ENCODE results near the gene RRM1. TPM values are rescaled to one million over a fixed set of nuclear protein-coding genes. Genes with fewer than 3 reads are reported as not detected.

The RRM1 gene
- total and polyA plus RNA-seq, 9 of the 15 experiments (the other 6 are each of a cell fraction or from before 2014, with no cell fraction given), result 113 to 270 (median 163) TPM

DNA sequence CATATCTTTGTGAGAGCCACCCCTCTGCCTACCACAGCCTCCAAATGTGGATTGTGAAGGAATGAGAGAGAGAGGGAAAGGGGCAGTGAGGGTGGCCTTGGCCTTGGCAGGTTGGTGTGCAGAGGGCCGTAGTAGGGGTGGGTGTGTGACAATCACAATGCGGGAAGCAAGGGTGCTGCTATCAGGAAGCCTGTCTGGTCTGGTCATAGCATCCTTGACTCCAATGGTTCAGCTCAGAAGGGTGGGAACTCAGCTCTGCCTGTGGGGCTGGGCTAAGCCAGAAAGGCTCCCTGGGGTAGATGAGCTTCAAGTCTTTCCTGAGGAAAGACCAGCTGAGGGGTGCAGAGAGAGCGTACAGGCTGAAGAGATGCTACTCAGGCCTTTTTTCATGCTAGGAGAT, 72.7 kb downstream of the RRM1 start:
- no peak overlapping the region for H3K4me3 ChIP-seq
- TF ChIP-seq FUS (optimal IDR thresholded peaks at IDR 0.05; ENCODE audit: low read depth, low read length), result no peak
- no peak for TF ChIP-seq MCM7 (IDR thresholded peaks at IDR 0.05)
- TF ChIP-seq HEY1 (CRISPR knock-in tag; IDR thresholded peaks at IDR 0.05; ENCODE audit: borderline replicate concordance), result no peak
- no peak for TF ChIP-seq PHF8 (IDR thresholded peaks at IDR 0.05; ENCODE audit: borderline replicate concordance, low read length)
- TF ChIP-seq ZNF384 (IDR thresholded peaks at IDR 0.05; ENCODE audit: low read depth, low read length), result no peak
- TF ChIP-seq FOXK2 (conservative IDR thresholded peaks at IDR 0.05 in 1 of 2, IDR thresholded peaks at IDR 0.05 in 1 of 2; ENCODE audit: low read depth in 2 of 2), result no peak
- TF ChIP-seq CBFA2T2 (conservative IDR thresholded peaks at IDR 0.05), result no peak
- no peaks in the 10 kb centered on the region for H3K9me1 ChIP-seq (ENCODE audit: control insufficient read depth, insufficient read depth, low read length)
- H3K4me1 ChIP-seq (replicated peaks in 1 of 2; ENCODE audit: control insufficient read depth in 2 of 2, insufficient read depth in 2 of 2, low read length in 2 of 2), result no peaks in the 10 kb centered on the region; a peak in 1 of 5 replicates
- intact Hi-C loops (cut with micrococcal nuclease), result no loop called here
- ATAC-seq (no peak; the same call in 2 of the 3 replicates), DNase-seq (ENCODE audit: extremely low read depth in 1 of 4, low spot score in 3 of 4) (no peak), FAIRE-seq (no peak)
- H3K27ac ChIP-seq (ENCODE audit: extremely low read depth, low read depth, low read length), result no peak overlapping the region
- H3K36me3 ChIP-seq (ENCODE audit: control insufficient read depth, insufficient read depth, low read length), result no peaks in the 10 kb centered on the region
- no peak overlapping the region for H2AFZ ChIP-seq (ENCODE audit: low read depth, low read length)
- in situ Hi-C loops (cut with MboI), result no loop called here
- no peaks in the 10 kb centered on the region for H3K9me3 ChIP-seq (replicated peaks; ENCODE audit: control insufficient read depth, insufficient read depth, low read depth, low read length)
- no peaks in the 10 kb centered on the region for H3K27me3 ChIP-seq (ENCODE audit: control insufficient read depth in 2 of 2, insufficient read depth in 2 of 2, low read length in 2 of 2)
- no peak overlapping the region for H3K4me2 ChIP-seq (ENCODE audit: insufficient read depth, low read length)
- H3K9ac ChIP-seq (ENCODE audit: insufficient read depth in 1 of 2, low read depth in 2 of 2, low read length in 2 of 2), result no peak overlapping the region
- H4K20me1 ChIP-seq (replicated peaks; ENCODE audit: control insufficient read depth, insufficient read depth, low read length), result no peaks in the 10 kb centered on the region
- H3K79me2 ChIP-seq (ENCODE audit: control insufficient read depth, insufficient read depth, low read length), result no peaks in the 10 kb centered on the region
- no TSS peak for BruUV-seq (replicated peaks)
- 33% methylated on average over 3 of the region's 3 CpGs for WGBS (ENCODE audit: insufficient coverage, low coverage, missing lambda C conversion rate)
- ChIA-PET CTCF (ENCODE audit: low intra/inter-chr PET ratio) (no interaction called here), POLR2A (interaction anchor here (0.7 kb wide), 1 partner anchor 10 kb away, joined by 3 read pairs; no protein-coding TSS in a partner anchor)

DNA sequence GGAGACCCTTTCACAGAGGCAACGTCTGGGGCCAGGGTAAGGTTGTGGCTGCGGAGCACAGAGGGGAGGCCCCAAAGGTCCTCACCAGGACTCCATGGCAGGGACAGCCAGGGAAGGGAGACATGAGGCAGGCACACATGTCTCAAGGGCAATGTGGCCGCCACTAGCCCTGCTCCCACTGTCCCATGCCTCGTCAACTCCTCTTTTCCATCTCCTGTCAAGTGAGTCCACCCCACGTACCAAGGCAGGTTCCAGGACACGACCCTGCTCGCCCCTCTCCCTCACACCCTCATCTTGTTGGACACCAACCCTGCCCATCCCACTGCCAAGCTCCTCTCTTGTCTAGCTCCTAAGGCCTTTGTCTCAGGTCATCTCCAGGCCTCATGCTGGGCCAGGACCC, 73.2 kb downstream of the RRM1 start:
- BruUV-seq (replicated peaks), result no TSS peak
- ChIA-PET POLR2A (interaction anchor here (0.7 kb wide), 1 partner anchor 10 kb away, joined by 3 read pairs; no protein-coding TSS in a partner anchor), CTCF (ENCODE audit: low intra/inter-chr PET ratio) (no interaction called here)
- H3K9me1 ChIP-seq (ENCODE audit: control insufficient read depth, insufficient read depth, low read length), result no peaks in the 10 kb centered on the region
- intact Hi-C loops (cut with micrococcal nuclease), result no loop called here
- H4K20me1 ChIP-seq (replicated peaks; ENCODE audit: control insufficient read depth, insufficient read depth, low read length), result no peaks in the 10 kb centered on the region
- 0 out of 4 replicates have a peak overlapping the region, but pooled peaks of 1 of the 2 experiments have one; percentile 48 for H3K9ac ChIP-seq (ENCODE audit: insufficient read depth in 1 of 2, low read depth in 2 of 2, low read length in 2 of 2)
- in situ Hi-C loops (cut with MboI), result no loop called here
- WGBS (ENCODE audit: insufficient coverage, low coverage, missing lambda C conversion rate), result 17% methylated on average over 7 of the region's 7 CpGs
- no peaks in the 10 kb centered on the region for H3K79me2 ChIP-seq (ENCODE audit: control insufficient read depth, insufficient read depth, low read length)
- TF ChIP-seq MXI1 (IDR thresholded peaks at IDR 0.05; ENCODE audit: low read depth, low read length) (no peak), ZNF165 (CRISPR knock-in tag; IDR thresholded peaks at IDR 0.05; ENCODE audit: borderline replicate concordance) (no peak), SMAD1 (IDR thresholded peaks at IDR 0.05; ENCODE audit: low read depth, low read length, partially characterized antibody) (no peak), CREBBP (IDR thresholded peaks at IDR 0.05; ENCODE audit: low read depth, low read length) (no peak), NKRF (IDR thresholded peaks at IDR 0.05; ENCODE audit: borderline replicate concordance) (no peak), GTF2A2 (tag; IDR thresholded peaks at IDR 0.05) (no peak)
- no peaks in the 10 kb centered on the region for H3K27me3 ChIP-seq (ENCODE audit: control insufficient read depth in 2 of 2, insufficient read depth in 2 of 2, low read length in 2 of 2)
- H3K4me1 ChIP-seq (replicated peaks in 1 of 2; ENCODE audit: control insufficient read depth in 2 of 2, insufficient read depth in 2 of 2, low read length in 2 of 2), result no peaks in the 10 kb centered on the region; a peak in 1 of 5 replicates
- H3K4me2 ChIP-seq (ENCODE audit: insufficient read depth, low read length), result no peak overlapping the region
- ATAC-seq (no peak; the same call in 2 of the 3 replicates), DNase-seq (ENCODE audit: extremely low read depth in 1 of 4, low spot score in 3 of 4) (no peak), FAIRE-seq (no peak)
- H3K9me3 ChIP-seq (replicated peaks; ENCODE audit: control insufficient read depth, insufficient read depth, low read depth, low read length), result no peaks in the 10 kb centered on the region
- no peak overlapping the region for H2AFZ ChIP-seq (ENCODE audit: low read depth, low read length)
- H3K4me3 ChIP-seq, result no peak overlapping the region
- no peak overlapping the region for H3K27ac ChIP-seq (ENCODE audit: extremely low read depth, low read depth, low read length)
- no peaks in the 10 kb centered on the region for H3K36me3 ChIP-seq (ENCODE audit: control insufficient read depth, insufficient read depth, low read length)
